ENCODE measurements around the gene FBXO42.

FBXO42 gene

DNA sequence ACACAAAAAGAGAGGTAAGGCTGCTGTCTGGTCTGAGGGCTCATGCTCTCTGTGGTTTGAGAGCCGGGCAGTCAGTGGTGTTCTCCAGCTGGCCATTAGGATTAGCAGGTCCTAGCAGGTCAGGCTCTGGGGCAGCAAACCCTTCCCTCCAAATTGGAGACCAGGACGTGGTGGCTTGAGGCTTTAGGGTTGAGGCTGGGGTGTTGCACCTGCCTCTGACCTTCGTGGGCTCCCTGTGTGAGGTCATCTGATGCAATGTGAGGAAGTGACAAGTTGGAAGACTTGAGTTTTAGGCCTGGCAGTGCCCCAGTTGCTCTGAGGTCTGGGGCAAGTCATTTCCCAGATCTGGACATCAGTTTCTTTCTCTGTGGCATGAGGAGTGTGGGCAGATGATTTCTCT is 39.1 kb upstream of the FBXO42 start:
- Histone ChIP-seq H3K36me3 (ENCODE audit: insufficient read depth, low read length) (peaks cover 43% of the 10 kb centered on the region), H3K4me3 (no peak overlapping the region), H3K9ac (ENCODE audit: insufficient read length) (no peak overlapping the region), H3K27ac (no peak overlapping the region), H3K9me3 (ENCODE audit: low read depth, low read length) (no peaks in the 10 kb centered on the region)
- no peak for TF ChIP-seq EZH2 (IDR thresholded peaks at IDR 0.05)
- TF ChIP-seq FOXP2 (optimal IDR thresholded peaks at IDR 0.05; ENCODE audit: control extremely low read depth, extremely low read length, insufficient read depth): no peak
- TF ChIP-seq POLR2AphosphoS5 (IDR thresholded peaks at IDR 0.05; ENCODE audit: borderline replicate concordance, low read depth, low read length): no peak
- DNase-seq (ENCODE audit: low read depth, low spot score): no peak

- H3K27ac ChIP-seq: no peak overlapping the region
- no peak overlapping the region for H3K4me3 ChIP-seq
- no peak for DNase-seq (ENCODE audit: low read depth, low spot score)
- TF ChIP-seq FOXP2 (optimal IDR thresholded peaks at IDR 0.05; ENCODE audit: control extremely low read depth, extremely low read length, insufficient read depth) (no peak), EZH2 (IDR thresholded peaks at IDR 0.05) (no peak), POLR2AphosphoS5 (IDR thresholded peaks at IDR 0.05; ENCODE audit: borderline replicate concordance, low read depth, low read length) (no peak)
- H3K9ac ChIP-seq (ENCODE audit: insufficient read length): no peak overlapping the region
- no peaks in the 10 kb centered on the region for H3K9me3 ChIP-seq (ENCODE audit: low read depth, low read length)
- H3K36me3 ChIP-seq (ENCODE audit: insufficient read depth, low read length): peaks cover 12% of the 10 kb centered on the region; the same call in 1 of the 2 replicates
These were observed 35.2 kb upstream of the FBXO42 start for GRCh38 chr1:16387201-16388188.

- no peak overlapping the region for H3K4me3 ChIP-seq
- H3K27ac ChIP-seq: no peak overlapping the region
- no peaks in the 10 kb centered on the region for H3K9me3 ChIP-seq (ENCODE audit: low read depth, low read length)
- TF ChIP-seq EZH2 (IDR thresholded peaks at IDR 0.05) (no peak), FOXP2 (optimal IDR thresholded peaks at IDR 0.05; ENCODE audit: control extremely low read depth, extremely low read length, insufficient read depth) (no peak), POLR2AphosphoS5 (IDR thresholded peaks at IDR 0.05; ENCODE audit: borderline replicate concordance, low read depth, low read length) (no peak)
- DNase-seq (ENCODE audit: low read depth, low spot score): no peak
- H3K9ac ChIP-seq (ENCODE audit: insufficient read length): no peak overlapping the region
- peaks cover 12% of the 10 kb centered on the region; the same call in 1 of the 2 replicates for H3K36me3 ChIP-seq (ENCODE audit: insufficient read depth, low read length)
These were observed 34.3 kb upstream of the FBXO42 start for GRCh38 chr1:16386454-16387113.

GRCh38 chr1:16385659-16386453 is 33.6 kb upstream of the FBXO42 start:
- Histone ChIP-seq H3K9ac (ENCODE audit: insufficient read length) (no peak overlapping the region), H3K36me3 (ENCODE audit: insufficient read depth, low read length) (peaks cover 12% of the 10 kb centered on the region; the same call in 1 of the 2 replicates), H3K9me3 (ENCODE audit: low read depth, low read length) (no peaks in the 10 kb centered on the region), H3K4me3 (no peak overlapping the region), H3K27ac (no peak overlapping the region)
- no peak for DNase-seq (ENCODE audit: low read depth, low spot score)
- TF ChIP-seq POLR2AphosphoS5 (IDR thresholded peaks at IDR 0.05; ENCODE audit: borderline replicate concordance, low read depth, low read length): no peak
- TF ChIP-seq FOXP2 (optimal IDR thresholded peaks at IDR 0.05; ENCODE audit: control extremely low read depth, extremely low read length, insufficient read depth): no peak
- no peak for TF ChIP-seq EZH2 (IDR thresholded peaks at IDR 0.05)

GRCh38 chr1:16383888-16384287 is 31.6 kb upstream of the FBXO42 start:
- Histone ChIP-seq H3K9ac (ENCODE audit: insufficient read length) (no peak overlapping the region), H3K27ac (no peak overlapping the region), H3K9me3 (ENCODE audit: low read depth, low read length) (no peaks in the 10 kb centered on the region), H3K4me3 (no peak overlapping the region), H3K36me3 (ENCODE audit: insufficient read depth, low read length) (peaks cover 12% of the 10 kb centered on the region; the same call in 1 of the 2 replicates)
- TF ChIP-seq EZH2 (IDR thresholded peaks at IDR 0.05): no peak
- no peak for DNase-seq (ENCODE audit: low read depth, low spot score)

- no peak overlapping the region for H3K27ac ChIP-seq
- H3K4me3 ChIP-seq: no peak overlapping the region
- H3K9ac ChIP-seq (ENCODE audit: insufficient read length): no peak overlapping the region
- H3K36me3 ChIP-seq (ENCODE audit: insufficient read depth, low read length): peaks cover 6% of the 10 kb centered on the region; the same call in 1 of the 2 replicates
- no peak for DNase-seq (ENCODE audit: low read depth, low spot score)
- TF ChIP-seq EZH2 (IDR thresholded peaks at IDR 0.05) (no peak), POLR2AphosphoS5 (IDR thresholded peaks at IDR 0.05; ENCODE audit: borderline replicate concordance, low read depth, low read length) (no peak), FOXP2 (optimal IDR thresholded peaks at IDR 0.05; ENCODE audit: control extremely low read depth, extremely low read length, insufficient read depth) (no peak)
- no peaks in the 10 kb centered on the region for H3K9me3 ChIP-seq (ENCODE audit: low read depth, low read length)
These were observed 28.6 kb upstream of the FBXO42 start for GRCh38 chr1:16380868-16381267.

DNA sequence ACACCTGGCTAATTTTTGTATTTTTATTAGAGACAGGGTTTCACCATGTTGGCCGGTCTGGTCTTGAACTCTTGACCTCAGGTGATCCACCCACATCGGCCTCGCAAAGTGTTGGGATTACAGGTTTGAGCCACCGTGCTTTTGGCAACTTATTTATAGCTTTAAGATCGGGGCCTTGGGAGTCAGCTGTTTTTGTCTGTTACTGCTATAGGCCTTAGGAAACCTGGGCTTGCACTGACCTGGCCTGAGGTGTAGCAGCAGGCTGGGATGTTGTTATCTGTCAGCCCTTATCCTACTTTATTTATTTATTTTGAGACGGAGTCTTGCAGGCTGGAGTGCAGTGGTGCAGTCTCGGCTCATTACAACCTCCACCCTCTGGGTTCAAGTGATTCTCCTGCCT is 26.2 kb upstream of the FBXO42 start:
- Histone ChIP-seq H3K9ac (ENCODE audit: insufficient read length) (no peak overlapping the region), H3K9me3 (ENCODE audit: low read depth, low read length) (no peaks in the 10 kb centered on the region), H3K27ac (no peak overlapping the region), H3K4me3 (no peak overlapping the region), H3K36me3 (ENCODE audit: insufficient read depth, low read length) (0 out of 2 replicates have a peak, but pooled peaks cover 4% of the 10 kb centered on the region)
- no peak for DNase-seq (ENCODE audit: low read depth, low spot score)
- no peak for TF ChIP-seq POLR2AphosphoS5 (IDR thresholded peaks at IDR 0.05; ENCODE audit: borderline replicate concordance, low read depth, low read length)
- TF ChIP-seq FOXP2 (optimal IDR thresholded peaks at IDR 0.05; ENCODE audit: control extremely low read depth, extremely low read length, insufficient read depth): no peak
- no peak for TF ChIP-seq EZH2 (IDR thresholded peaks at IDR 0.05)

- Histone ChIP-seq H3K27ac (no peak overlapping the region), H3K36me3 (ENCODE audit: insufficient read depth, low read length) (peaks cover 11% of the 10 kb centered on the region; the same call in 1 of the 2 replicates), H3K4me3 (no peak overlapping the region), H3K9ac (ENCODE audit: insufficient read length) (no peak overlapping the region), H3K9me3 (ENCODE audit: low read depth, low read length) (no peaks in the 10 kb centered on the region)
- no peak for DNase-seq (ENCODE audit: low read depth, low spot score)
- TF ChIP-seq POLR2AphosphoS5 (IDR thresholded peaks at IDR 0.05; ENCODE audit: borderline replicate concordance, low read depth, low read length): no peak
- no peak for TF ChIP-seq FOXP2 (optimal IDR thresholded peaks at IDR 0.05; ENCODE audit: control extremely low read depth, extremely low read length, insufficient read depth)
- no peak for TF ChIP-seq EZH2 (IDR thresholded peaks at IDR 0.05)
These were observed 24.7 kb upstream of the FBXO42 start for GRCh38 chr1:16376971-16377370.
